Kidney capillary endothelial cell (primary cell): ENCODE data around the gene CRIM1.

Source experiments
- DNase-seq: peaks from one replicate; pipeline ENCODE4 v3.0.0-alpha.2; 2018; ENCODE audit warnings: low spot score

CRIM1 gene

GRCh38 chr2:36578343-36579296, 223.0 kb downstream of the CRIM1 start:
- DNase-seq, result no peak

- DNase-seq, result no peak
These were observed 223.7 kb downstream of the CRIM1 start for GRCh38 chr2:36579297-36579664.

GRCh38 chr2:36582538-36582937, 227.0 kb downstream of the CRIM1 start:
- no peak for DNase-seq

- no peak for DNase-seq
These were observed 227.4 kb downstream of the CRIM1 start for GRCh38 chr2:36582951-36583350.

- no peak for DNase-seq
These were observed 228.7 kb downstream of the CRIM1 start for GRCh38 chr2:36584148-36584794.

GRCh38 chr2:36586672-36587071, 231.1 kb downstream of the CRIM1 start:
- no peak for DNase-seq

GRCh38 chr2:36587101-36587500, 231.5 kb downstream of the CRIM1 start:
- DNase-seq, result no peak

GRCh38 chr2:36587556-36587955, 232.0 kb downstream of the CRIM1 start:
- no peak for DNase-seq

- DNase-seq, result no peak
These were observed 233.7 kb downstream of the CRIM1 start for GRCh38 chr2:36589230-36589630.

GRCh38 chr2:36594849-36595248, 239.3 kb downstream of the CRIM1 start:
- DNase-seq, result no peak

GRCh38 chr2:36596397-36596796, 240.8 kb downstream of the CRIM1 start:
- no peak for DNase-seq

GRCh38 chr2:36597003-36597531, 241.5 kb downstream of the CRIM1 start:
- DNase-seq, result no peak

- peak; percentile 79 for DNase-seq
These were observed 242.2 kb downstream of the CRIM1 start, which contains the start of gene FEZ2 for GRCh38 chr2:36597532-36598377. Gene FEZ2 (minus strand): TSS chr2:36598168. CDS start chr2:36598142, 26 bp downstream.
